ENCODE data around the gene MYO19. TPM values are rescaled to one million over a fixed set of nuclear protein-coding genes. Genes with fewer than 3 reads are reported as not detected.

Gene MYO19
- total RNA-seq, 1 donor from 2014 or later, result 88.4 TPM

DNA sequence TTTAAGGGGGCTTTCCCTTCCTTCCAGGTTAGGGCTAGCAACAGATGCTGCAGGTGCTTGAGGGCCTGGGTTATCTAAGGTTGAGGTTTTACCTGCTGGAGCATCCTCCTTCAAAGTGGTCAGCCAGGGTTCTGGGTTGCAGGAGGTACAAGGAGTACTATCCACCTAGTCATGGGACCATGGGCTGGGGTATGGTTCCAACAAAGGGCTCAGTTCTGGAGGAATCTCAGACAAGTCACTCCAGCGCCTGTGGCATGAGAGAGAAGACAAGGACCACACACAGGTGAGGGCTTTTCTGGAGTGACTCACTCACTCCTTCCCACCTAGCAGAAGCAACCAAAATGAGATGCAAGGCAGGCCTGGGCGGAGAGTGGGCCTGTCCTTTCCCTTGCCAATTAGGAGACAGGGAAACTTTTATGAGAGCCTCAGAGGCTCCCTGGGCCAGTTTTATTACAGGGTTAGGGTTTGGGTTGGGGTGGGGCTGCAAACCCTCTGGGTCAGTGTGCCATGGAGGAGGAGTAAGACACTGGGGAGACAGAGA, 2.2 kb downstream of the MYO19 start:
- Mint-ChIP-seq H3K27ac (ENCODE audit: unreplicated experiment) (no peak overlapping the region), H3K27me3 (ENCODE audit: unreplicated experiment) (peaks cover 9% of the 10 kb centered on the region), H3K4me3 (ENCODE audit: unreplicated experiment) (no peak overlapping the region), H3K4me1 (ENCODE audit: low read depth, unreplicated experiment) (peaks cover 9% of the 10 kb centered on the region), H3K36me3 (ENCODE audit: unreplicated experiment) (no peaks in the 10 kb centered on the region), H3K9me3 (ENCODE audit: unreplicated experiment) (peaks cover 3% of the 10 kb centered on the region)
- TF ChIP-seq, protein P1, sequence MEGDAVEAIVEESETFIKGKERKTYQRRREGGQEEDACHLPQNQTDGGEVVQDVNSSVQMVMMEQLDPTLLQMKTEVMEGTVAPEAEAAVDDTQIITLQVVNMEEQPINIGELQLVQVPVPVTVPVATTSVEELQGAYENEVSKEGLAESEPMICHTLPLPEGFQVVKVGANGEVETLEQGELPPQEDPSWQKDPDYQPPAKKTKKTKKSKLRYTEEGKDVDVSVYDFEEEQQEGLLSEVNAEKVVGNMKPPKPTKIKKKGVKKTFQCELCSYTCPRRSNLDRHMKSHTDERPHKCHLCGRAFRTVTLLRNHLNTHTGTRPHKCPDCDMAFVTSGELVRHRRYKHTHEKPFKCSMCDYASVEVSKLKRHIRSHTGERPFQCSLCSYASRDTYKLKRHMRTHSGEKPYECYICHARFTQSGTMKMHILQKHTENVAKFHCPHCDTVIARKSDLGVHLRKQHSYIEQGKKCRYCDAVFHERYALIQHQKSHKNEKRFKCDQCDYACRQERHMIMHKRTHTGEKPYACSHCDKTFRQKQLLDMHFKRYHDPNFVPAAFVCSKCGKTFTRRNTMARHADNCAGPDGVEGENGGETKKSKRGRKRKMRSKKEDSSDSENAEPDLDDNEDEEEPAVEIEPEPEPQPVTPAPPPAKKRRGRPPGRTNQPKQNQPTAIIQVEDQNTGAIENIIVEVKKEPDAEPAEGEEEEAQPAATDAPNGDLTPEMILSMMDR (IDR thresholded peaks at IDR 0.05; ENCODE audit: partially characterized antibody, unreplicated experiment), result no peak
- no peak for DNase-seq

DNA sequence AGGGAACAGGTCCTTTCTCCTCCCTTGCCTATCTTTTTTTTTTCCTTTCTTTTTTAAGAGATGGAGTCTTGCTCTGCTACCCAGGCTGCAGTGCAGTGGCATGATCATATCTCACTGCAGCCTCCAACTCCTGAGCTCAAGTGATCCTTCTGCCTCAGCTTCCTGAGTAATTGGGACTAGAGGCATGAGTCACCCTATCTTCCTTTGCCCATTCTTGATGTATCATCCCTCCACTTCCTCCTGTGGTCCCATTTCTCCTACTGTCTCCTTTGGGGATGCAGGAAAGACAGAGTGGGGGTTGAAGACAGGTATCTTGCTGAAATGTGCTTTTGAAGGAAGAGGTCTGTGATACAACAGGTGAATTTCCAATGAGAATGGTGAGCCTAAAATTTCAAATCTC, 5.5 kb downstream of the MYO19 start:
- H3K9me3 Mint-ChIP-seq (ENCODE audit: unreplicated experiment), result peaks cover 1% of the 10 kb centered on the region
- TF ChIP-seq, protein P1 (IDR thresholded peaks at IDR 0.05; ENCODE audit: partially characterized antibody, unreplicated experiment), result no peak
- no peaks in the 10 kb centered on the region for H3K36me3 Mint-ChIP-seq (ENCODE audit: unreplicated experiment)
- H3K27ac Mint-ChIP-seq (ENCODE audit: unreplicated experiment), result no peak overlapping the region
- H3K4me1 Mint-ChIP-seq (ENCODE audit: low read depth, unreplicated experiment), result peaks cover 5% of the 10 kb centered on the region
- DNase-seq, result no peak
- H3K27me3 Mint-ChIP-seq (ENCODE audit: unreplicated experiment), result peaks cover 3% of the 10 kb centered on the region
- H3K4me3 Mint-ChIP-seq (ENCODE audit: unreplicated experiment), result no peak overlapping the region

DNA sequence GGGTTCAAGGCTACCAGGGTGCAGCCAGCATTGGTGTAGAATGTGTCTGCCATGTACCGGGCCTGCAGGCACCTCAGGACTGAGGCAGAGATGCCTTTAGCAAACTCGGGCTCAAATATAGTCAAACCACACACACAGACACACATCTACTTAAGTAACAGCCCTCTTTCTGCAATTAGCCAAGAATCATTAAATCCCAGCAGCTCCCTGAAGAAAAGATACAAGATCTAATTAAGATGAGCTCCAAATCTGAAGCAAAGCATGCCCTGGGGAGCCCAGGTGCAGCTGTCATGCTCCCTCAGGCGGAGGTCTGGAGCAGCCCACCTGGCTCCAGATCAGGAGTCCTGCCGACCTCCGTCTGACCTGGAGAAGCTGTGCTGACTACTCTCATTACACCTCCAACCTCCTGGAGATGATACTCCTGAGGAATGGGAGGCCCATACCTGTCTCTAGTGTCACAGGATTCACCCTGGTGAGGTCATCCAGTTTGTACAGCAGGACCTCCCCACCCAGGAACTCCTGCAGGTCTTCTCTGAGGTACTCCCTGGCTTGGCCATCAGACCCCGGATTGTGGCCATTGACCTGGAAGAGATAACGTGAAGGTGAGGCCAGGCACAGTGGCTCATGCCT, 6.9 kb downstream of the MYO19 start:
- TF ChIP-seq, protein P1 (IDR thresholded peaks at IDR 0.05; ENCODE audit: partially characterized antibody, unreplicated experiment), result no peak
- Mint-ChIP-seq H3K4me1 (ENCODE audit: low read depth, unreplicated experiment) (peaks cover 2% of the 10 kb centered on the region), H3K36me3 (ENCODE audit: unreplicated experiment) (no peaks in the 10 kb centered on the region), H3K27me3 (ENCODE audit: unreplicated experiment) (peaks cover 3% of the 10 kb centered on the region), H3K9me3 (ENCODE audit: unreplicated experiment) (peaks cover 1% of the 10 kb centered on the region), H3K27ac (ENCODE audit: unreplicated experiment) (no peak overlapping the region), H3K4me3 (ENCODE audit: unreplicated experiment) (no peak overlapping the region)
- no peak for DNase-seq

DNA sequence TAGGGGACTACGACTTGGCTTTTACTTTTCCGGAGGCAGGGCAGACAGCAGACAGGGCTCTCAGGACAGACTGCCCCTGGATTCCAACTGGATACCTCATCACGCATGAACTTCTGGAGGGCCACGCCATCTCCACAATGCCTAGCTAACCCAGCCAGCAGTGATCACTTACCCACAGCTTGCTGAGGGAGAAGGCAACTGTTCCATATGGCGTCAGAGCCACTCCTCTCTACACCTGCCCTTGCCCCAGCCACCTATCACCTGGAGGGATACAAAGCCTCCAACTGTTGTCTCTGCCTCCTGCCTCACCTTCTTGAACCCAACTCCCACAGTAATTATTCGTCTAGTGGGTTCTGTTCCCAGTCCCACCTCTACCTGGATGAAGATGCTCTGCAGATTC, 8.8 kb downstream of the MYO19 start:
- Mint-ChIP-seq H3K36me3 (ENCODE audit: unreplicated experiment) (no peaks in the 10 kb centered on the region), H3K27me3 (ENCODE audit: unreplicated experiment) (no peaks in the 10 kb centered on the region), H3K4me3 (ENCODE audit: unreplicated experiment) (no peak overlapping the region), H3K9me3 (ENCODE audit: unreplicated experiment) (peaks cover 1% of the 10 kb centered on the region), H3K27ac (ENCODE audit: unreplicated experiment) (no peak overlapping the region), H3K4me1 (ENCODE audit: low read depth, unreplicated experiment) (peaks cover 2% of the 10 kb centered on the region)
- DNase-seq, result no peak
- TF ChIP-seq, protein P1 (IDR thresholded peaks at IDR 0.05; ENCODE audit: partially characterized antibody, unreplicated experiment), result no peak

DNA sequence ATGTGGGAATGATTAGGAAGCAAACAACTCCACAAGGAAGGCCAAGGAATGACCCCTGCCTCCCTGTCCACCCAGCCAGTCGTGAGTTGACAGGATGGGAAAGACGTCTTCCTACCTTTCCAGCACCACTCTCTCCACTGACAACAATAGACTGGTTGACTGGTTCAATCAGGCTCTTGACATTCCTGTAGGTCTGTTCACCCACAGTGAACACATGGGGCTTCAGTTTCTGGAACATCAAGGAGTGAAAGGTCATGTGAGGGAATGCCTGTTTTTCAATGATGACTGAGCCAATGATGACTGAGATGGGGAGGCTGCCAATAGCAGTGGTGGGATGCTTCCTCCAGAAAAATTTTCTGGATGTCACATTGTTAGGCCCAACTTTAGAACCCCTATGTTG, 9.6 kb downstream of the MYO19 start:
- H3K36me3 Mint-ChIP-seq (ENCODE audit: unreplicated experiment), result no peaks in the 10 kb centered on the region
- H3K4me1 Mint-ChIP-seq (ENCODE audit: low read depth, unreplicated experiment), result peaks cover 2% of the 10 kb centered on the region
- no peak overlapping the region for H3K4me3 Mint-ChIP-seq (ENCODE audit: unreplicated experiment)
- no peak for DNase-seq
- H3K9me3 Mint-ChIP-seq (ENCODE audit: unreplicated experiment), result peaks cover 1% of the 10 kb centered on the region
- no peaks in the 10 kb centered on the region for H3K27me3 Mint-ChIP-seq (ENCODE audit: unreplicated experiment)
- no peak overlapping the region for H3K27ac Mint-ChIP-seq (ENCODE audit: unreplicated experiment)
- TF ChIP-seq, protein P1 (IDR thresholded peaks at IDR 0.05; ENCODE audit: partially characterized antibody, unreplicated experiment), result no peak
